HL-60/S4 treated with retinoic acid at 250 ng/mL for 4 days and 3 days (cell line): Measurements from ENCODE around the gene ATCAY.
"Not testable (repeated sequence)": the region's sequence is repeated elsewhere in the genome, so short reads cannot be mapped to it uniquely, and the experiment has no call there.

Experiments
- in situ Hi-C: fragments of 300-500 bp; cut with MboI; formaldehyde crosslinking; loops from 2 replicates; pipeline ENCODE4 v1.7.0; 2022; ENCODE audit warnings: low sequenced_read_pairs

The ATCAY gene

GRCh38 chr19:3944018-3944721 lies 63.7 kb downstream of the ATCAY start:
- in situ Hi-C loops = no loop called here

- in situ Hi-C loops = no loop called here
Observed at GRCh38 chr19:3945838-3946237, 65.4 kb downstream of the ATCAY start.

- in situ Hi-C loops = not testable (repeated sequence)
Observed at GRCh38 chr19:3947316-3947933, 66.9 kb downstream of the ATCAY start.

- in situ Hi-C loops = no loop called here
Observed at GRCh38 chr19:3949294-3949693, 68.8 kb downstream of the ATCAY start.

GRCh38 chr19:3949997-3950859 lies 69.7 kb downstream of the ATCAY start:
- in situ Hi-C loops = no loop called here

GRCh38 chr19:3950871-3951861 lies 70.7 kb downstream of the ATCAY start:
- in situ Hi-C loops = no loop called here

GRCh38 chr19:3952755-3953276 lies 72.3 kb downstream of the ATCAY start:
- in situ Hi-C loops = not testable (repeated sequence)

- in situ Hi-C loops = no loop called here
Observed at GRCh38 chr19:3954107-3954506, 73.6 kb downstream of the ATCAY start.

GRCh38 chr19:3955276-3955675 lies 74.8 kb downstream of the ATCAY start:
- in situ Hi-C loops = not testable (repeated sequence)

GRCh38 chr19:3955688-3956087 lies 75.2 kb downstream of the ATCAY start:
- in situ Hi-C loops = no loop called here

- in situ Hi-C loops = no loop called here
Observed at GRCh38 chr19:3958836-3959765, 78.6 kb downstream of the ATCAY start.

- in situ Hi-C loops = no loop called here
Observed at GRCh38 chr19:3959766-3960131, 79.3 kb downstream of the ATCAY start.

GRCh38 chr19:3961007-3961406 lies 80.5 kb downstream of the ATCAY start:
- in situ Hi-C loops = no loop called here

- in situ Hi-C loops = no loop called here
Observed at GRCh38 chr19:3963458-3964255, 83.2 kb downstream of the ATCAY start.

GRCh38 chr19:3964256-3965194 lies 84.0 kb downstream of the ATCAY start:
- in situ Hi-C loops = no loop called here

GRCh38 chr19:3966051-3967017 lies 85.8 kb downstream of the ATCAY start:
- in situ Hi-C loops = no loop called here
